Measurements from ENCODE around the gene ADAMTS17. TPM values are rescaled to one million over a fixed set of nuclear protein-coding genes. Genes with fewer than 3 reads are reported as not detected.

The ADAMTS17 gene
- total and polyA plus RNA-seq, 4 donors, result 10.5 to 20.6 (median 17.9) TPM

- peaks cover 4% of the 10 kb centered on the region for H3K9me3 ChIP-seq (ENCODE audit: control insufficient read depth, insufficient read depth, low read length)
- H3K27me3 ChIP-seq (ENCODE audit: control insufficient read depth, insufficient read depth, low read length), result no peaks in the 10 kb centered on the region
- no peak for DNase-seq (ENCODE audit: low read depth in 4 of 6, low spot score in 6 of 6)
- 78% methylated on average over 17 of the region's 17 CpGs for WGBS (ENCODE audit: insufficient coverage)
- H3K4me3 ChIP-seq (ENCODE audit: low read depth, low read length), result no peak overlapping the region
- no peak overlapping the region for H3K27ac ChIP-seq (ENCODE audit: low read depth, low read length)
- H3K36me3 ChIP-seq (ENCODE audit: control insufficient read depth, insufficient read depth, low read length), result no peaks in the 10 kb centered on the region
- peaks cover 11% of the 10 kb centered on the region for H3K4me1 ChIP-seq (ENCODE audit: control insufficient read depth, insufficient read depth, low read length)
Observed at GRCh38 chr15:100205549-100206295, 136.1 kb downstream of the ADAMTS17 start.

GRCh38 chr15:100204771-100205170, 137.0 kb downstream of the ADAMTS17 start:
- Histone ChIP-seq H3K9me3 (ENCODE audit: control insufficient read depth, insufficient read depth, low read length) (peaks cover 4% of the 10 kb centered on the region), H3K36me3 (ENCODE audit: control insufficient read depth, insufficient read depth, low read length) (no peaks in the 10 kb centered on the region), H3K27ac (ENCODE audit: low read depth, low read length) (no peak overlapping the region), H3K27me3 (ENCODE audit: control insufficient read depth, insufficient read depth, low read length) (no peaks in the 10 kb centered on the region), H3K4me3 (ENCODE audit: low read depth, low read length) (no peak overlapping the region), H3K4me1 (ENCODE audit: control insufficient read depth, insufficient read depth, low read length) (peaks cover 11% of the 10 kb centered on the region)
- no peak for DNase-seq (ENCODE audit: low read depth in 4 of 6, low spot score in 6 of 6)
- WGBS (ENCODE audit: insufficient coverage), result 96% methylated on average over 3 of the region's 4 CpGs

- Histone ChIP-seq H3K4me3 (ENCODE audit: low read depth, low read length) (no peak overlapping the region), H3K4me1 (ENCODE audit: control insufficient read depth, insufficient read depth, low read length) (peaks cover 11% of the 10 kb centered on the region), H3K9me3 (ENCODE audit: control insufficient read depth, insufficient read depth, low read length) (peaks cover 4% of the 10 kb centered on the region), H3K27ac (ENCODE audit: low read depth, low read length) (no peak overlapping the region), H3K27me3 (ENCODE audit: control insufficient read depth, insufficient read depth, low read length) (no peaks in the 10 kb centered on the region), H3K36me3 (ENCODE audit: control insufficient read depth, insufficient read depth, low read length) (no peaks in the 10 kb centered on the region)
- 100% methylated on average over 1 of the region's 1 CpG for WGBS (ENCODE audit: insufficient coverage)
- no peak for DNase-seq (ENCODE audit: low read depth in 4 of 6, low spot score in 6 of 6)
Observed at GRCh38 chr15:100204211-100204610, 137.6 kb downstream of the ADAMTS17 start.

- Histone ChIP-seq H3K27me3 (ENCODE audit: control insufficient read depth, insufficient read depth, low read length) (no peaks in the 10 kb centered on the region), H3K36me3 (ENCODE audit: control insufficient read depth, insufficient read depth, low read length) (no peaks in the 10 kb centered on the region), H3K27ac (ENCODE audit: low read depth, low read length) (no peak overlapping the region), H3K4me1 (ENCODE audit: control insufficient read depth, insufficient read depth, low read length) (peaks cover 11% of the 10 kb centered on the region), H3K4me3 (ENCODE audit: low read depth, low read length) (no peak overlapping the region), H3K9me3 (ENCODE audit: control insufficient read depth, insufficient read depth, low read length) (peaks cover 4% of the 10 kb centered on the region)
- no CpG with 5 or more reads among the region's 5 CpGs for WGBS (ENCODE audit: insufficient coverage)
- no peak for DNase-seq (ENCODE audit: low read depth in 4 of 6, low spot score in 6 of 6)
Observed at GRCh38 chr15:100202309-100202960, 139.3 kb downstream of the ADAMTS17 start.

GRCh38 chr15:100201376-100202280, 140.1 kb downstream of the ADAMTS17 start:
- Histone ChIP-seq H3K36me3 (ENCODE audit: control insufficient read depth, insufficient read depth, low read length) (no peaks in the 10 kb centered on the region), H3K9me3 (ENCODE audit: control insufficient read depth, insufficient read depth, low read length) (peaks cover 4% of the 10 kb centered on the region), H3K4me1 (ENCODE audit: control insufficient read depth, insufficient read depth, low read length) (peaks cover 16% of the 10 kb centered on the region), H3K27ac (ENCODE audit: low read depth, low read length) (no peak overlapping the region), H3K27me3 (ENCODE audit: control insufficient read depth, insufficient read depth, low read length) (no peaks in the 10 kb centered on the region), H3K4me3 (ENCODE audit: low read depth, low read length) (no peak overlapping the region)
- 45% methylated on average over 6 of the region's 18 CpGs for WGBS (ENCODE audit: insufficient coverage)
- no peak for DNase-seq (ENCODE audit: low read depth in 4 of 6, low spot score in 6 of 6)

- Histone ChIP-seq H3K4me1 (ENCODE audit: control insufficient read depth, insufficient read depth, low read length) (peaks cover 20% of the 10 kb centered on the region), H3K27me3 (ENCODE audit: control insufficient read depth, insufficient read depth, low read length) (no peaks in the 10 kb centered on the region), H3K36me3 (ENCODE audit: control insufficient read depth, insufficient read depth, low read length) (no peaks in the 10 kb centered on the region), H3K4me3 (ENCODE audit: low read depth, low read length) (no peak overlapping the region), H3K27ac (ENCODE audit: low read depth, low read length) (no peak overlapping the region), H3K9me3 (ENCODE audit: control insufficient read depth, insufficient read depth, low read length) (peaks cover 4% of the 10 kb centered on the region)
- WGBS (ENCODE audit: insufficient coverage), result 88% methylated on average over 14 of the region's 22 CpGs
- no peak for DNase-seq (ENCODE audit: low read depth in 4 of 6, low spot score in 6 of 6)
Observed at GRCh38 chr15:100200287-100200880, 141.4 kb downstream of the ADAMTS17 start.

- no peaks in the 10 kb centered on the region for H3K36me3 ChIP-seq (ENCODE audit: control insufficient read depth, insufficient read depth, low read length)
- peaks cover 24% of the 10 kb centered on the region for H3K4me1 ChIP-seq (ENCODE audit: control insufficient read depth, insufficient read depth, low read length)
- no peak for DNase-seq (ENCODE audit: low read depth in 4 of 6, low spot score in 6 of 6)
- 97% methylated on average over 16 of the region's 21 CpGs for WGBS (ENCODE audit: insufficient coverage)
- H3K27me3 ChIP-seq (ENCODE audit: control insufficient read depth, insufficient read depth, low read length), result no peaks in the 10 kb centered on the region
- H3K4me3 ChIP-seq (ENCODE audit: low read depth, low read length), result no peak overlapping the region
- H3K9me3 ChIP-seq (ENCODE audit: control insufficient read depth, insufficient read depth, low read length), result peaks cover 2% of the 10 kb centered on the region
- no peak overlapping the region for H3K27ac ChIP-seq (ENCODE audit: low read depth, low read length)
Observed at GRCh38 chr15:100199711-100200286, 142.0 kb downstream of the ADAMTS17 start.

GRCh38 chr15:100198442-100198841, 143.3 kb downstream of the ADAMTS17 start:
- H3K27me3 ChIP-seq (ENCODE audit: control insufficient read depth, insufficient read depth, low read length), result no peaks in the 10 kb centered on the region
- H3K4me3 ChIP-seq (ENCODE audit: low read depth, low read length), result no peak overlapping the region
- H3K9me3 ChIP-seq (ENCODE audit: control insufficient read depth, insufficient read depth, low read length), result no peaks in the 10 kb centered on the region
- H3K4me1 ChIP-seq (ENCODE audit: control insufficient read depth, insufficient read depth, low read length), result peaks cover 30% of the 10 kb centered on the region
- WGBS (ENCODE audit: insufficient coverage), result 87% methylated on average over 5 of the region's 5 CpGs
- no peak for DNase-seq (ENCODE audit: low read depth in 4 of 6, low spot score in 6 of 6)
- no peak overlapping the region for H3K27ac ChIP-seq (ENCODE audit: low read depth, low read length)
- no peaks in the 10 kb centered on the region for H3K36me3 ChIP-seq (ENCODE audit: control insufficient read depth, insufficient read depth, low read length)

All from spinal cord (tissue), 10 donors.